ENCODE results near the gene OCIAD2.
A peak's percentile ranks its signal among the peaks of the same experiment; 100 is the strongest.

DNA sequence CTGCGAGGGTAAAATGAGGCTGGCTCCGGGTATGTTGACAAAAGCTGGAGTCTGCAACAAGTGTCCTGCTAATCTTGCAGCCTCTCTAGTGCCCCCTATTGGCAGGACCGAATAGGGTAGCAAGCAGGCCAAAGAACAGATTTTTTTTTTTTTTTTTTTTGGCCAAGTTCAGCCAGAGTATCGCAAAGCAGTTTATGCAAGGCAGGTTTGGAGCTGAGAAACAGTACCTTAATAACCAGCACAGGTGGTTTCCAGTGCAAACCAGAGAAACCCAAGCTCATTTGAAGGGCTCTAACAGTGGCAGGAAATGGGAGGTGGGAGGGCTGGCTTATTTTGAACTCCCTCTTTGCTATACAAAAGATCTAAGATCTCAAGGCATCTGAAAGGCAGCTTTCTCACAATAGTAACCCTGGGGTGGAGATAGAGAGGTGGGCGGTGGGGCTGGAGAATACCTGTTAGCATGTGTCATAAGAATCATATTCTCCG lies 38.2 kb upstream of the OCIAD2 start:
- TF ChIP-seq, protein P1, sequence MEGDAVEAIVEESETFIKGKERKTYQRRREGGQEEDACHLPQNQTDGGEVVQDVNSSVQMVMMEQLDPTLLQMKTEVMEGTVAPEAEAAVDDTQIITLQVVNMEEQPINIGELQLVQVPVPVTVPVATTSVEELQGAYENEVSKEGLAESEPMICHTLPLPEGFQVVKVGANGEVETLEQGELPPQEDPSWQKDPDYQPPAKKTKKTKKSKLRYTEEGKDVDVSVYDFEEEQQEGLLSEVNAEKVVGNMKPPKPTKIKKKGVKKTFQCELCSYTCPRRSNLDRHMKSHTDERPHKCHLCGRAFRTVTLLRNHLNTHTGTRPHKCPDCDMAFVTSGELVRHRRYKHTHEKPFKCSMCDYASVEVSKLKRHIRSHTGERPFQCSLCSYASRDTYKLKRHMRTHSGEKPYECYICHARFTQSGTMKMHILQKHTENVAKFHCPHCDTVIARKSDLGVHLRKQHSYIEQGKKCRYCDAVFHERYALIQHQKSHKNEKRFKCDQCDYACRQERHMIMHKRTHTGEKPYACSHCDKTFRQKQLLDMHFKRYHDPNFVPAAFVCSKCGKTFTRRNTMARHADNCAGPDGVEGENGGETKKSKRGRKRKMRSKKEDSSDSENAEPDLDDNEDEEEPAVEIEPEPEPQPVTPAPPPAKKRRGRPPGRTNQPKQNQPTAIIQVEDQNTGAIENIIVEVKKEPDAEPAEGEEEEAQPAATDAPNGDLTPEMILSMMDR (IDR thresholded peaks at IDR 0.05): peak; percentile 71
- TF ChIP-seq POLR2AphosphoS5 (IDR thresholded peaks at IDR 0.05; ENCODE audit: low read depth, low read length) (no peak), TCF7L2 (IDR thresholded peaks at IDR 0.05; ENCODE audit: low read depth, low read length) (no peak)

Measured in Panc1 (cell line).